ENCODE results near the gene PILRA. TPM values are rescaled to one million over a fixed set of nuclear protein-coding genes. Genes with fewer than 3 reads are reported as not detected.

PILRA gene
- total RNA-seq, 1 donor, result 0.36 TPM

GRCh38 chr7:100352984-100353684, 20.2 kb upstream of the PILRA start:
- Histone ChIP-seq H2AFZ (ENCODE audit: low read length) (no peak overlapping the region), H3K4me2 (ENCODE audit: insufficient read depth, low read length) (no peak overlapping the region), H3K27ac (ENCODE audit: low read depth, low read length) (no peak overlapping the region), H4K20me1 (ENCODE audit: insufficient read depth, low read length) (peaks cover 6% of the 10 kb centered on the region), H3K9me3 (ENCODE audit: low read depth, low read length) (no peaks in the 10 kb centered on the region), H3K27me3 (ENCODE audit: insufficient read depth, low read length) (no peaks in the 10 kb centered on the region), H3K4me1 (ENCODE audit: insufficient read depth, low read length) (no peaks in the 10 kb centered on the region), H3K36me3 (ENCODE audit: insufficient read depth, low read length) (peaks cover 50% of the 10 kb centered on the region), H3K79me2 (ENCODE audit: insufficient read depth, low read length) (no peaks in the 10 kb centered on the region), H3K4me3 (ENCODE audit: insufficient read depth, low read length) (no peak overlapping the region)
- DNase-seq (ENCODE audit: insufficient read length, low spot score, missing footprints), result no peak
- TF ChIP-seq, protein P1, sequence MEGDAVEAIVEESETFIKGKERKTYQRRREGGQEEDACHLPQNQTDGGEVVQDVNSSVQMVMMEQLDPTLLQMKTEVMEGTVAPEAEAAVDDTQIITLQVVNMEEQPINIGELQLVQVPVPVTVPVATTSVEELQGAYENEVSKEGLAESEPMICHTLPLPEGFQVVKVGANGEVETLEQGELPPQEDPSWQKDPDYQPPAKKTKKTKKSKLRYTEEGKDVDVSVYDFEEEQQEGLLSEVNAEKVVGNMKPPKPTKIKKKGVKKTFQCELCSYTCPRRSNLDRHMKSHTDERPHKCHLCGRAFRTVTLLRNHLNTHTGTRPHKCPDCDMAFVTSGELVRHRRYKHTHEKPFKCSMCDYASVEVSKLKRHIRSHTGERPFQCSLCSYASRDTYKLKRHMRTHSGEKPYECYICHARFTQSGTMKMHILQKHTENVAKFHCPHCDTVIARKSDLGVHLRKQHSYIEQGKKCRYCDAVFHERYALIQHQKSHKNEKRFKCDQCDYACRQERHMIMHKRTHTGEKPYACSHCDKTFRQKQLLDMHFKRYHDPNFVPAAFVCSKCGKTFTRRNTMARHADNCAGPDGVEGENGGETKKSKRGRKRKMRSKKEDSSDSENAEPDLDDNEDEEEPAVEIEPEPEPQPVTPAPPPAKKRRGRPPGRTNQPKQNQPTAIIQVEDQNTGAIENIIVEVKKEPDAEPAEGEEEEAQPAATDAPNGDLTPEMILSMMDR (IDR thresholded peaks at IDR 0.05; ENCODE audit: extremely low read depth, low read depth, low read length), result no peak

DNA sequence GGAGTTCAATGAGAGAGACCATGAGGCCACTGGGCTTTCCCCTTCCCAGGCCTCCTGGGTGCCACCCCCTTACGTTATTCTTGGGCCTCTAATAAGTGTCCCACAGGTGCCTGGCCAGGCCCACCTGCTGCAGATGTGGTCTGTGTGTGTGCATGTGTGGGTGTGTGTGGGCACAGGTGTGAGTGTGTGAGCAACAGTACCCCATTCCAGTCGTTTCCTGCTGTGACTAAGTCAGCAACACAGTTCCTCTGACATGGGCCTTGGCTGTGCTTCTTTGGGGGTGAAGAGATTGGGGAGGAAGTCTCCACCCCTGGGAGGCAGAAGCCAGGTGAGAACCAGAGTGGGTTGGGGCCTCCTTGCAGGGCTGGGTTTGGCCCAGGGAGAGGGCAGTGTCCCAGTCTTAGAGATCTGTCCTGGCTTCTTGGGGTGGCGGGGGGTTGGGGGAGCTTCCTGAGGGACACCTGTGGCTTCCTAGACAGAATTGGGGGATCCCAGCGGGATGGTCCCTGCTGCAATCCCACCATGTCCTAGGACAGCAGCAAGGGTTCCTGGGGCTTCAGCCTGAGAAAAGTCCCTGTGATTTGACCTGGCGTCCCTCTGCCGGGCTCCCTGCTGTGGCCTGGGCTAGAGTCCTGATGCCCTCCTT, 19.5 kb upstream of the PILRA start:
- H3K27ac ChIP-seq (ENCODE audit: low read depth, low read length), result no peak overlapping the region
- H3K27me3 ChIP-seq (ENCODE audit: insufficient read depth, low read length), result no peaks in the 10 kb centered on the region
- no peak overlapping the region for H3K4me3 ChIP-seq (ENCODE audit: insufficient read depth, low read length)
- peaks cover 6% of the 10 kb centered on the region for H4K20me1 ChIP-seq (ENCODE audit: insufficient read depth, low read length)
- TF ChIP-seq, protein P1 (IDR thresholded peaks at IDR 0.05; ENCODE audit: extremely low read depth, low read depth, low read length), result no peak
- no peaks in the 10 kb centered on the region for H3K4me1 ChIP-seq (ENCODE audit: insufficient read depth, low read length)
- no peaks in the 10 kb centered on the region for H3K9me3 ChIP-seq (ENCODE audit: low read depth, low read length)
- H3K79me2 ChIP-seq (ENCODE audit: insufficient read depth, low read length), result no peaks in the 10 kb centered on the region
- no peak for DNase-seq (ENCODE audit: insufficient read length, low spot score, missing footprints)
- H3K36me3 ChIP-seq (ENCODE audit: insufficient read depth, low read length), result peaks cover 55% of the 10 kb centered on the region
- no peak overlapping the region for H2AFZ ChIP-seq (ENCODE audit: low read length)
- no peak overlapping the region for H3K4me2 ChIP-seq (ENCODE audit: insufficient read depth, low read length)

DNA sequence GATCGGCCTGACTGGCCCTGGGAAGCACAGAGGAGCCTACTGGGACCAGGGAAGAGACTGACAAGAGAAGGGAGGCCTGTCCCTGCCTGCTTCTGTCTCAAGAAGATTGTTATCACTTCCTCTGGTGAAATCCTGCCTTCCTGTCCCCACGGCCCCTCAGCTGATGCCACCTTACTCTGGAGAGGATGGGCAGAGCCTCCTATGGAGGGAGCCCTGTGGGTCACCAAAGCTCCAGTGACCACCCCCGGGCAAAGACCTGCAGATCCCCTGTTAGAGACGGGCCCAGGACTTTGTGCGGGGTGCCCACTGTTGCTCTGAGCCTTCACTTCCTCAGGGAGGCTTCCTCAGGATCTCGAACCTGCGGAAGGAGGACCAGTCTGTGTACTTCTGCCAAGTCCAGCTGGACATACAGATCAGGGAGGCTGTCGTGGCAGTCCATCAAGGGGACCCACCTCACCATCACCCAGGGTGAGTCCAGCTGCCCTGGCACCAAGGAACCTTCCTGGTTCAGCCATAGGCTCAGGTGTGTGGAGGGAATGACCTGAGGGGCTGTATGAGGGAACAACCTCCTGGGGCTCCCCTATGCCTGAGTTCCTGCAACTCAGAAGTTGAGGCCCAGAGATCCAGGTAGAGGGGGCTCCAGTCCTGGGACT, 16.7 kb upstream of the PILRA start:
- Histone ChIP-seq H3K4me3 (ENCODE audit: insufficient read depth, low read length) (no peak overlapping the region), H3K4me2 (ENCODE audit: insufficient read depth, low read length) (no peak overlapping the region), H3K36me3 (ENCODE audit: insufficient read depth, low read length) (peaks cover 52% of the 10 kb centered on the region), H3K27me3 (ENCODE audit: insufficient read depth, low read length) (no peaks in the 10 kb centered on the region), H3K4me1 (ENCODE audit: insufficient read depth, low read length) (no peaks in the 10 kb centered on the region), H3K9me3 (ENCODE audit: low read depth, low read length) (no peaks in the 10 kb centered on the region), H3K79me2 (ENCODE audit: insufficient read depth, low read length) (no peaks in the 10 kb centered on the region), H4K20me1 (ENCODE audit: insufficient read depth, low read length) (peaks cover 3% of the 10 kb centered on the region), H3K27ac (ENCODE audit: low read depth, low read length) (no peak overlapping the region), H2AFZ (ENCODE audit: low read length) (no peak overlapping the region)
- DNase-seq (ENCODE audit: insufficient read length, low spot score, missing footprints), result peak; percentile 53
- TF ChIP-seq, protein P1 (IDR thresholded peaks at IDR 0.05; ENCODE audit: extremely low read depth, low read depth, low read length), result no peak

DNA sequence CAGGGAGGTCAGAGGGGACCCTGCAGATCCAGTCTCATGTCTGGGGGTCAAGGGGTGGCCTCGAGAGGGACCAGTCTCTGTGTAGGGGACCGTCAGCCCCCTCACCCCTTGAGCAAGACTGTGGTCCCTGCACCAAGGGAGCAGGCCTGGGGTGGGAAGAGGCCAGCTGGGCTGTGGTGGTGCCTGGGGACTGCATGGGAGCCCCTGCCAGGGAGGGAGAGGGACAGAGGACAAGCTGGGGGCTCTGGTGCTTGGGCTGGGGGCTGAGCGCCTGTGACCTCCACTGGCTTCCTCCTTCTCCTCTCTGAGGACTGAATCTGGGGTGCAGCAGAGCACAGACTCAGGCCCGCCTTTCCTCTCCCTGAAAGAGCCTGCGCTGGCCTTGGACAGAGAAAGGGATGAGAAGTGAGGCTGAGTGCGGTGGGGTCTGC, 16.1 kb upstream of the PILRA start:
- Histone ChIP-seq H3K27me3 (ENCODE audit: insufficient read depth, low read length) (no peaks in the 10 kb centered on the region), H3K36me3 (ENCODE audit: insufficient read depth, low read length) (peaks cover 56% of the 10 kb centered on the region), H3K79me2 (ENCODE audit: insufficient read depth, low read length) (no peaks in the 10 kb centered on the region), H4K20me1 (ENCODE audit: insufficient read depth, low read length) (peaks cover 3% of the 10 kb centered on the region), H3K27ac (ENCODE audit: low read depth, low read length) (no peak overlapping the region), H3K4me2 (ENCODE audit: insufficient read depth, low read length) (no peak overlapping the region), H3K4me3 (ENCODE audit: insufficient read depth, low read length) (no peak overlapping the region), H2AFZ (ENCODE audit: low read length) (no peak overlapping the region), H3K9me3 (ENCODE audit: low read depth, low read length) (no peaks in the 10 kb centered on the region), H3K4me1 (ENCODE audit: insufficient read depth, low read length) (no peaks in the 10 kb centered on the region)
- no peak for DNase-seq (ENCODE audit: insufficient read length, low spot score, missing footprints)
- TF ChIP-seq, protein P1 (IDR thresholded peaks at IDR 0.05; ENCODE audit: extremely low read depth, low read depth, low read length), result no peak
